Lower lobe of right lung (tissue), 2 donors: ENCODE results near the gene SCG2. TPM values are rescaled to one million over a fixed set of nuclear protein-coding genes. Genes with fewer than 3 reads are reported as not detected.

Experiments used
- ATAC-seq, 2 donors: fragments of 200-7000 bp; cut with Tn5 transposase; one replicate each; pipeline ENCODE4 v1.9.1; 2020 to 2022; ENCODE audit warnings: mild to moderate bottlenecking in 2 of 2, moderate library complexity in 2 of 2
- DNase-seq: peaks from one replicate; pipeline ENCODE4 v3.0.0-alpha.2; 2020
- H3K27ac ChIP-seq: fragments of 200-600 bp; one replicate; pipeline ENCODE4 v1.8.0; 2022
- H3K27me3 ChIP-seq: fragments of 200-600 bp; one replicate; pipeline ENCODE4 v1.8.0; 2022; ENCODE audit warnings: low read depth
- H3K36me3 ChIP-seq: fragments of 200-600 bp; one replicate; pipeline ENCODE4 v1.8.0; 2022; ENCODE audit warnings: mild to moderate bottlenecking
- H3K4me1 ChIP-seq: fragments of 200-600 bp; one replicate; pipeline ENCODE4 v1.8.0; 2022
- H3K4me3 ChIP-seq: fragments of 200-600 bp; one replicate; pipeline ENCODE4 v1.8.0; 2022; ENCODE audit warnings: mild to moderate bottlenecking
- H3K9me3 ChIP-seq: fragments of 200-600 bp; one replicate; pipeline ENCODE4 v1.8.0; 2022
- intact Hi-C: fragments of 100-400 bp; cut with DNase I; formaldehyde crosslinking; loops from one replicate; pipeline ENCODE4 v1.11.0; 2022
- long read RNA-seq: library from polyadenylated mRNA; unstranded; transcript quantifications from one replicate; pipeline ENCODE4 v2.0.0, GENCODE V29; 2021
- total RNA-seq: library from RNA; stranded (reverse); fragmentation: NEBNext Ultra II Directional; extraction: Animal tissue kit (Norgen Biotek cat#: 25700); gene quantifications from one replicate; pipeline ENCODE4 v1.2.1, GENCODE V29; 2021
- TF ChIP-seq, protein P1 (sequence below): fragments of 200-600 bp; IDR thresholded peaks from one replicate; pipeline ENCODE4 v1.8.0; 2022; ENCODE audit warnings: antibody characterized with exemption, mild to moderate bottlenecking
- donor health status: DM: no; HTN: yes; CAD: no; lungs with severe emphysema.

SCG2 gene
- 0.71 TPM for total RNA-seq
- long read RNA-seq = 0 reads

GRCh38 chr2:223601932-223602666 lies at the start of gene SCG2:
TSS of gene SCG2 (minus strand) at chr2:223602361. CDS start at chr2:223599282, 3,079 bp downstream.
- H3K27me3 ChIP-seq = no peaks in the 10 kb centered on the region
- intact Hi-C loops = no loop called here
- no peak within 1 kb of the TSS for H3K4me3 ChIP-seq
- ATAC-seq (peak; percentile 86 to 89), DNase-seq (peak; percentile 71)
- H3K27ac ChIP-seq = no peak within 1 kb of the TSS
- no peaks in the 10 kb centered on the region for H3K4me1 ChIP-seq
- no peaks in the 10 kb centered on the region for H3K9me3 ChIP-seq
- TF ChIP-seq, protein P1, sequence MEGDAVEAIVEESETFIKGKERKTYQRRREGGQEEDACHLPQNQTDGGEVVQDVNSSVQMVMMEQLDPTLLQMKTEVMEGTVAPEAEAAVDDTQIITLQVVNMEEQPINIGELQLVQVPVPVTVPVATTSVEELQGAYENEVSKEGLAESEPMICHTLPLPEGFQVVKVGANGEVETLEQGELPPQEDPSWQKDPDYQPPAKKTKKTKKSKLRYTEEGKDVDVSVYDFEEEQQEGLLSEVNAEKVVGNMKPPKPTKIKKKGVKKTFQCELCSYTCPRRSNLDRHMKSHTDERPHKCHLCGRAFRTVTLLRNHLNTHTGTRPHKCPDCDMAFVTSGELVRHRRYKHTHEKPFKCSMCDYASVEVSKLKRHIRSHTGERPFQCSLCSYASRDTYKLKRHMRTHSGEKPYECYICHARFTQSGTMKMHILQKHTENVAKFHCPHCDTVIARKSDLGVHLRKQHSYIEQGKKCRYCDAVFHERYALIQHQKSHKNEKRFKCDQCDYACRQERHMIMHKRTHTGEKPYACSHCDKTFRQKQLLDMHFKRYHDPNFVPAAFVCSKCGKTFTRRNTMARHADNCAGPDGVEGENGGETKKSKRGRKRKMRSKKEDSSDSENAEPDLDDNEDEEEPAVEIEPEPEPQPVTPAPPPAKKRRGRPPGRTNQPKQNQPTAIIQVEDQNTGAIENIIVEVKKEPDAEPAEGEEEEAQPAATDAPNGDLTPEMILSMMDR = peak; percentile 31
- no peaks in the 10 kb centered on the region for H3K36me3 ChIP-seq

DNA sequence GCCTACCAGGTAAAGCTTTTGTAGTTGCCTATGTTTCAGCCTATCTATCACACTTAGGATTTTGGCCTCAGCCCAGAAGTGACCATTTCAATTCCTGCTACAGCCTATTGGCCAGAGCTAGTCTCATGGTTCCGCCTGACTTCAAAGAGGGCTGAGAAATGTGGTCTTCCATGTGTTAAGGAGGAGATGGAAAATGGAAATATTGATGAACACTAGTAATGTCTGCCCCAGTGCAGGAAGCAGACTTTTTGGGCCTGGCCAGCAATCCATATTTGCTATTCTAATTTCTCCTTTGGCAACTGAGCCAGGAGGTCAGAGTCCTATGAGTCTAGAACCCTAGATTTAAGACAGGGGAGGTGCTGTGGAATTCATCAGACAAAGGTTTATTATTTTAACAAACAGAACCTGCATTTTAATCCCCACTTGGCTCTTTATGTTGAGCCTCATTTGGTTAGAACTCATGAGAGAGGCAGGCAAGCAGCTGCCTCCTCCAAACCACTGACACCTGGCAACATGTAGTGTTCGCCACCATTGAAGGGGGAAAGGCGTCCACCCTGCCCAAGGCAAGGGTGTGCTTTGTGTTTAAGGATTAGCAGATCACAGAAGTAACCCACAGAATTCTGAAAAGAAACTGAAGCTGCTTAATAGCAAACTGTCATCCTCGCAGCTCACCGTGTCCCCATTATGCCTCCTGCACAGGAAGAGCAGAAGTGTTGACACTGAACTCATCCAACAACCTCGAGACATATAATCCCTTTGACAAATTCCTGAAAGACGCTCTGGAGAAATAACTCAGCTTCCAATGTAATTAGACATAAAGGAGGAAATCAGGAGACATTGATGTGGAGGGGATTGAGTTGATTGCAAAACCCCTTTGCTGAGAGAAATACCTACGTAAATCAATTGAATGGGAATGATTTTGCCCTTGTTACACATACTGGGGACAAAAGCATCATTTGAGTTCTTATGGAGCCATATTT lies 47.7 kb upstream of the SCG2 start:
- ATAC-seq (no peak), DNase-seq (no peak)
- no peak overlapping the region for H3K27ac ChIP-seq
- no peaks in the 10 kb centered on the region for H3K36me3 ChIP-seq
- no peaks in the 10 kb centered on the region for H3K9me3 ChIP-seq
- H3K4me1 ChIP-seq = no peaks in the 10 kb centered on the region
- no peak overlapping the region for H3K4me3 ChIP-seq
- no peaks in the 10 kb centered on the region for H3K27me3 ChIP-seq
- intact Hi-C loops = no loop called here
- TF ChIP-seq, protein P1 = no peak

DNA sequence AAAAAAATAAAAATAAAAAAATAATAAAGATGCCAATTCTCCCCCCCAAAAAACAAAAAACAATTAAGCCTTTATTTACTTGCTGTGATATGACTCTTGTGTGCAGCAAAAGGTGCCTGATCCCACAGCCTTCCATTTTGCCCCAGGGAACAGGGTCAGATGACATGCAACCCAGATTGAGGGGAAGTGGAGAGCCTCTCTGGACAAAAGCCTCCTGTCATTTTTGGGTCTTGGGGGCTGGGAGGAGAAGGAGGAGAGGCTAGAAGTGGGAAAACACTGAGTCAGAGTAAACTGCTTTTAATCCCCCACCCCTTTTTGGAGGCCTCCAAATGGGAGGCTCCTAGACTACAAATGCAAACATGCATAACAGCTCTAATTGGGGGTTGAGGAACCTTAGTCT lies 46.6 kb upstream of the SCG2 start:
- no peaks in the 10 kb centered on the region for H3K36me3 ChIP-seq
- no peaks in the 10 kb centered on the region for H3K4me1 ChIP-seq
- ATAC-seq (no peak), DNase-seq (no peak)
- TF ChIP-seq, protein P1 = no peak
- H3K9me3 ChIP-seq = no peaks in the 10 kb centered on the region
- intact Hi-C loops = no loop called here
- H3K27me3 ChIP-seq = no peaks in the 10 kb centered on the region
- H3K27ac ChIP-seq = no peak overlapping the region
- H3K4me3 ChIP-seq = no peak overlapping the region

- Histone ChIP-seq H3K36me3 (no peaks in the 10 kb centered on the region), H3K27me3 (no peaks in the 10 kb centered on the region), H3K4me1 (no peaks in the 10 kb centered on the region), H3K4me3 (no peak overlapping the region), H3K27ac (no peak overlapping the region), H3K9me3 (no peaks in the 10 kb centered on the region)
- ATAC-seq (no peak), DNase-seq (no peak)
- intact Hi-C loops = no loop called here
- TF ChIP-seq, protein P1 = no peak
These were observed 45.2 kb upstream of the SCG2 start for GRCh38 chr2:223647258-223647952.

- Histone ChIP-seq H3K4me3 (no peak overlapping the region), H3K4me1 (no peaks in the 10 kb centered on the region), H3K27ac (no peak overlapping the region), H3K27me3 (no peaks in the 10 kb centered on the region), H3K9me3 (no peaks in the 10 kb centered on the region), H3K36me3 (no peaks in the 10 kb centered on the region)
- intact Hi-C loops = no loop called here
- TF ChIP-seq, protein P1 = no peak
- ATAC-seq (no peak), DNase-seq (no peak)
These were observed 42.0 kb upstream of the SCG2 start for GRCh38 chr2:223644136-223644535.
